SKM-1 treated with dmso at 0.1 percent for 144 hours (cell line): ENCODE data around the gene MRPS5.

ENCODE experiments used
- DNase-seq: peaks from one replicate; lab custom pipeline; 2025; ENCODE audit not compliant: unreplicated experiment; lab: John Stamatoyannopoulos, UW

MRPS5 gene

GRCh38 chr2:95061119-95061512 is 60.5 kb downstream of the MRPS5 start:
- DNase-seq, result no peak

- DNase-seq, result no peak
Observed at GRCh38 chr2:95060446-95061118, 61.0 kb downstream of the MRPS5 start.

GRCh38 chr2:95059656-95060370 is 61.8 kb downstream of the MRPS5 start:
- no peak for DNase-seq

GRCh38 chr2:95058989-95059641 is 62.5 kb downstream of the MRPS5 start:
- DNase-seq, result no peak

- no peak for DNase-seq
Observed at GRCh38 chr2:95058466-95058988, 63.1 kb downstream of the MRPS5 start.

GRCh38 chr2:95057535-95058370 is 63.9 kb downstream of the MRPS5 start:
- DNase-seq, result no peak

GRCh38 chr2:95056461-95057459 is 64.8 kb downstream of the MRPS5 start:
- DNase-seq, result no peak

- no peak for DNase-seq
Observed at GRCh38 chr2:95056044-95056443, 65.6 kb downstream of the MRPS5 start.

GRCh38 chr2:95055262-95055661 is 66.3 kb downstream of the MRPS5 start:
- DNase-seq, result no peak

GRCh38 chr2:95054016-95054415 is 67.6 kb downstream of the MRPS5 start:
- DNase-seq, result no peak

GRCh38 chr2:95053543-95053942 is 68.1 kb downstream of the MRPS5 start:
- DNase-seq, result no peak

- no peak for DNase-seq
Observed at GRCh38 chr2:95052804-95053479, 68.7 kb downstream of the MRPS5 start.

- DNase-seq, result no peak
Observed at GRCh38 chr2:95052307-95052706, 69.3 kb downstream of the MRPS5 start.

GRCh38 chr2:95051626-95052025 is 70.0 kb downstream of the MRPS5 start:
- no peak for DNase-seq

GRCh38 chr2:95050385-95051300 is 71.0 kb downstream of the MRPS5 start:
- no peak for DNase-seq

GRCh38 chr2:95049961-95050360 is 71.6 kb downstream of the MRPS5 start:
- no peak for DNase-seq

GRCh38 chr2:95049683-95049955 is 72.0 kb downstream of the MRPS5 start:
- no peak for DNase-seq

- DNase-seq, result no peak
Observed at GRCh38 chr2:95048825-95049682, 72.6 kb downstream of the MRPS5 start.
